Measurements from ENCODE around the gene GALNT2.
A peak's percentile ranks its signal among the peaks of the same experiment; 100 is the strongest.

GALNT2 gene

GRCh38 chr1:230066466-230067404 lies at the start of gene GALNT2:
Gene GALNT2, plus strand, starts transcription at chr1:230067238. Its CDS starts 43 bp downstream, at chr1:230067281.
- DNase-seq = peak; percentile 25 to 65

GRCh38 chr1:230020451-230020850 lies 46.6 kb upstream of the GALNT2 start:
- no peak for DNase-seq

GRCh38 chr1:230022666-230023380 lies 44.2 kb upstream of the GALNT2 start:
- DNase-seq = no peak

- DNase-seq = no peak
These were observed 41.4 kb upstream of the GALNT2 start for GRCh38 chr1:230025686-230026085.

- no peak for DNase-seq
These were observed 40.9 kb upstream of the GALNT2 start for GRCh38 chr1:230026139-230026538.

GRCh38 chr1:230026572-230026971 lies 40.5 kb upstream of the GALNT2 start:
- DNase-seq = no peak

- peak; percentile 7 to 24 for DNase-seq
These were observed 38.3 kb upstream of the GALNT2 start for GRCh38 chr1:230028602-230029223.

GRCh38 chr1:230029244-230029941 lies 37.6 kb upstream of the GALNT2 start:
- no peak for DNase-seq

- no peak for DNase-seq
These were observed 36.8 kb upstream of the GALNT2 start for GRCh38 chr1:230030122-230030821.

GRCh38 chr1:230031131-230031530 lies 35.9 kb upstream of the GALNT2 start:
- DNase-seq = no peak

- DNase-seq = no peak
These were observed 34.3 kb upstream of the GALNT2 start for GRCh38 chr1:230032516-230033281.

GRCh38 chr1:230037261-230037660 lies 29.8 kb upstream of the GALNT2 start:
- no peak for DNase-seq

- no peak for DNase-seq
These were observed 26.6 kb upstream of the GALNT2 start for GRCh38 chr1:230040440-230040839.

- no peak for DNase-seq
These were observed 24.0 kb upstream of the GALNT2 start for GRCh38 chr1:230043081-230043480.

GRCh38 chr1:230044729-230045128 lies 22.3 kb upstream of the GALNT2 start:
- no peak for DNase-seq

GRCh38 chr1:230047114-230047865 lies 19.7 kb upstream of the GALNT2 start:
- DNase-seq = no peak

- no peak for DNase-seq
These were observed 18.7 kb upstream of the GALNT2 start for GRCh38 chr1:230048322-230048721.

GRCh38 chr1:230048922-230049321 lies 18.1 kb upstream of the GALNT2 start:
- DNase-seq = no peak

- no peak for DNase-seq
These were observed 17.3 kb upstream of the GALNT2 start for GRCh38 chr1:230049731-230050130.

GRCh38 chr1:230050973-230051735 lies 15.9 kb upstream of the GALNT2 start:
- DNase-seq = no peak
